HFFc6 (cell line): ENCODE data around the gene DRAXIN. TPM values are rescaled to one million over a fixed set of nuclear protein-coding genes. Genes with fewer than 3 reads are reported as not detected.

Experiments used
- DNase-seq: peaks from one replicate; pipeline ENCODE4 v3.0.0-alpha.2; 2018
- H3K27ac Mint-ChIP-seq: 2 replicates; pipeline ENCODE4 v1.8.0; 2020; ENCODE audit warnings: mild to moderate bottlenecking, mixed read lengths
- H3K27me3 Mint-ChIP-seq: 2 replicates; pipeline ENCODE4 v1.8.0; 2021; ENCODE audit warnings: mild to moderate bottlenecking, moderate library complexity, mixed read lengths; ENCODE audit not compliant: insufficient read depth
- H3K36me3 Mint-ChIP-seq: 2 replicates; pipeline ENCODE4 v1.8.0; 2021; ENCODE audit warnings: low read depth, mixed read lengths
- H3K4me1 Mint-ChIP-seq: 2 replicates; pipeline ENCODE4 v1.8.0; 2020; ENCODE audit warnings: low read depth, mixed read lengths
- H3K4me3 Mint-ChIP-seq: 2 replicates; pipeline ENCODE4 v1.8.0; 2020; ENCODE audit warnings: mild to moderate bottlenecking, moderate library complexity, mixed read lengths
- H3K9me3 Mint-ChIP-seq: 2 replicates; pipeline ENCODE4 v1.8.0; 2020; ENCODE audit warnings: mild to moderate bottlenecking, mixed read lengths
- CTCF ChIP-seq: fragments of 200-600 bp; sonication (generic); IDR thresholded peaks from 2 replicates; pipeline ENCODE4 v1.5.0; 2021; ENCODE audit warnings: antibody characterized with exemption, mild to moderate bottlenecking
- total RNA-seq, 6 experiments: library from RNA; stranded (reverse); fragmentation: NEBNext Ultra II Directional; extraction: Animal tissue kit (Norgen Biotek cat#: 25700); gene quantifications; 2 replicates in 1 of 6; 3 replicates in 5 of 6; pipeline ENCODE4 v1.2.3, GENCODE V29; 2021

DRAXIN gene
- total RNA-seq, 6 experiments from 2014 or later = not detected

- no peak overlapping the region for H3K27ac Mint-ChIP-seq
- H3K27me3 Mint-ChIP-seq = peaks cover 35% of the 10 kb centered on the region
- H3K36me3 Mint-ChIP-seq = no peaks in the 10 kb centered on the region
- H3K9me3 Mint-ChIP-seq = no peaks in the 10 kb centered on the region
- H3K4me3 Mint-ChIP-seq = no peak overlapping the region
- TF ChIP-seq CTCF = no peak
- DNase-seq = no peak
- H3K4me1 Mint-ChIP-seq = peaks cover 17% of the 10 kb centered on the region
Measured at GRCh38 chr1:11690397-11691301, 861 bp upstream of the DRAXIN start.

GRCh38 chr1:11691928-11692711, 610 bp downstream of the DRAXIN start:
- no peak for TF ChIP-seq CTCF
- peaks cover 37% of the 10 kb centered on the region for H3K27me3 Mint-ChIP-seq
- H3K4me3 Mint-ChIP-seq = no peak overlapping the region
- no peaks in the 10 kb centered on the region for H3K36me3 Mint-ChIP-seq
- peaks cover 17% of the 10 kb centered on the region for H3K4me1 Mint-ChIP-seq
- no peak overlapping the region; the same call in 1 of the 2 replicates for H3K27ac Mint-ChIP-seq
- H3K9me3 Mint-ChIP-seq = no peaks in the 10 kb centered on the region
- no peak for DNase-seq

- peak; percentile 81 for DNase-seq
- Mint-ChIP-seq H3K9me3 (no peaks in the 10 kb centered on the region), H3K27ac (no peak overlapping the region; the same call in 1 of the 2 replicates), H3K4me1 (peaks cover 17% of the 10 kb centered on the region), H3K27me3 (peaks cover 35% of the 10 kb centered on the region), H3K36me3 (no peaks in the 10 kb centered on the region), H3K4me3 (peak overlapping the region; percentile 49)
- TF ChIP-seq CTCF = no peak
Measured at GRCh38 chr1:11693024-11693590, 1.6 kb downstream of the DRAXIN start.

- no peak for TF ChIP-seq CTCF
- Mint-ChIP-seq H3K4me3 (no peak overlapping the region), H3K4me1 (peaks cover 17% of the 10 kb centered on the region), H3K27me3 (peaks cover 35% of the 10 kb centered on the region), H3K9me3 (no peaks in the 10 kb centered on the region), H3K27ac (no peak overlapping the region; the same call in 1 of the 2 replicates), H3K36me3 (no peaks in the 10 kb centered on the region)
- DNase-seq = no peak
Measured at GRCh38 chr1:11693917-11694316, 2.4 kb downstream of the DRAXIN start.

- Mint-ChIP-seq H3K9me3 (no peaks in the 10 kb centered on the region), H3K36me3 (no peaks in the 10 kb centered on the region), H3K27me3 (peaks cover 29% of the 10 kb centered on the region), H3K27ac (no peak overlapping the region), H3K4me3 (no peak overlapping the region), H3K4me1 (peaks cover 17% of the 10 kb centered on the region)
- no peak for DNase-seq
- no peak for TF ChIP-seq CTCF
Measured at GRCh38 chr1:11695861-11696260, 4.4 kb downstream of the DRAXIN start.
